GM21529 (cell line): Measurements from ENCODE around the gene LUC7L3.

Source experiments
- ATAC-seq: cut with Tn5 transposase; IDR thresholded peaks from one replicate; pipeline ENCODE4 v1.9.1; 2021; ENCODE audit not compliant: unreplicated experiment

LUC7L3 gene

DNA sequence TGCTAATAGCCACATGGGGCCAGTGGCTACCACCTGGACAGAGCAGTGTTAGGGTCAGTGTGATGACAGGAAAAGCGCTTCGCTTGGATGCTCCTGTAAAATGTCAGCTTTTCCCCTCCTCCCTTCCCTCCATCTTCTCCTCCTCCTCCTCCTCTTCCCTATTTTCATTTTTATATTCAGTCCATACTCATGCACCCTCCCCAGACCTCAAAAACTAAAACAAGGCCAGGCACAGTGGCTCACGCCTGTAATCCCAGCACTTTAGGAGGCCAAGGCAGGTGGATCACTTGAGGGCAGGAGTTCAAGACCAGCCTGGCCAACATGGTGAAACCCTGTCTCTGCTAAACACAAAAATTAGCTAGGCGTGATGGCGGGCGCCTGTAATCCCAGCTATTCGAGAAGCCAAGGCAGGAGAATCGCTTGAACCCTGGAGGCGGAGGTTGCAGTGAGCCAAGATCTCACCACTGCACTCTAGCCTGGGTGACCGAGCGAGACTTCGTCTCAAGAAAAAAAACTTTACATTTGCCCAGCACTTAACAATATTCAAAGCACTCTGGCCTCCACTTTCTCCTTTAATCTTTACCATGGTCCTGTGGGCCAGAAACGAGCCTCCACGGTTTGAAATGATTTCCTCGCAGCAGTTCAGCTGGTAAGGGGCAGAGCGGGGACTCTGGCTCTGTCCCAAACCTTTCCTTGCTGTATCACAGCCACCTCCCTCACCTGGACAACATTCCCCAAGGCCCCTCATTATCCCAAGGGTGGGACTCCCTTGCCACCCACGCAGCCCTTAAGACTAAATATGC is 33.5 kb upstream of the LUC7L3 start:
- no peak for ATAC-seq

DNA sequence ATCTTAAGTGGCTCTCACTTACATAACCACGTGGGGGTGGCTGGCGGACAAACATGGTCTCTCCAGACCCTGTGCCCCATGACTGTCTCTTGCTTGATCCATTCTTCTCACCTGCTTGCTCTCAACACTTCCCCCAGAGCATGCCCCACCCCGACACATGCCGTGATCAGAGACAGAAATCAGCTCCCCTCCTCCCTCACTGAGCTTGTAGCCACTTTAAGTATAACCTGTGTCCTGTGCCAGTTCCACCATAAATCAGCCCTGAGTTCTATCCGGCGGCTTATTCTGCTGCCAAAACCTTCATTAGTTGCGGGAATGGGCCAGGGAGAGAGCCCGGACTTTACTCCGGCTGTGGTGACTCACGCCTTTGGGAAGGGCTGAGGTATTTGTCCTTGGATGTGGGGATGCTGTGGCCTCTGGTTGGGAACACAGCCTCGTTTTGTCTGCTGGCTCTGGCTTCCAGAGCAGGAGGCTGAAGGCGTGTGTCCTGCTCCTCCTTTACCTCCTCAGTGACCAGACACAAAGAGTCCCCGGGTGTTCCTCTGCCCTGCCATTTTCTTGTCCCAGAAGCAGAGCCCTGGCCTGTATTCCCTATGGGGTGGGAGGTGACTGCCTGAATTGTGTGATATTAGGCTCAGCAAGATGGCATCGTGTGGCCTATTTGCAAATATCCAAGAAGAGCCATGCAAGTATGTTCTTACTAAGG is 32.8 kb upstream of the LUC7L3 start:
- ATAC-seq, result no peak

DNA sequence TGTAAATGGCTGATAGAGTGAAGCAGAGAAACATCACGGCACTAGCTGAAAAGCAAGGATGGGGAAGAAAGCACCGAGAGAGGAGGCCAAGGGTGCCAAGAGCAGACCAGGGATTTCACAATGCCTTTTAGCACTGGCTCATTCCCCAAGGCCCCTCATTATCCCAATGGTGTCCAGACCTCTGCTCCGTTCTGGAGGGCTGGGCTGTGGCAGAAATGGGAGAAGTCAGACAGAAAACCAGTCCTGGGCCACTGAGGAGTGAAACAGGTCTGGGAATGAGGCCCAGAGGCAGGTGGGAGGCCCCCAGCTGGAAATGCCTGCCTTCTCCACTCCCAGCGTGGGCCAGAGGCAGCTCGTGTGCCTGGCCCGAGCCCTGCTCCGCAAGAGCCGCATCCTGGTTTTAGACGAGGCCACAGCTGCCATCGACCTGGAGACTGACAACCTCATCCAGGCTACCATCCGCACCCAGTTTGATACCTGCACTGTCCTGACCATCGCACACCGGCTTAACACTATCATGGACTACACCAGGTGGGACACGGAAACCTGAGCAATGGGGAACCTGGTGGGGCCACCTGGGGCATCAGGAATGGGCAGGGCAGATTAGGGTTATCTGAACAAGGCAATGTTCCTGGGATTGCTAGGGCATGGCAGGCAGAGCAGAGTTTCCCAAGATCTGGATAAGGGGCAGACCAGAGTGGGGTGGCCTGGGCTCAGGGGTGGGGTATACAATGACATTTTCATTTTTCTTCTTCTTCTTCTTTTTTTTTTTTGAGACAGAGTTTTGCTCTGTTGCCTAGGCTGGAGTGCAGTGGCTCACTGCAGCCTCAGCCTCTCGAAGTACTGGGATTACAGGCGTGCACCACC is 32.0 kb upstream of the LUC7L3 start:
- ATAC-seq, result no peak

DNA sequence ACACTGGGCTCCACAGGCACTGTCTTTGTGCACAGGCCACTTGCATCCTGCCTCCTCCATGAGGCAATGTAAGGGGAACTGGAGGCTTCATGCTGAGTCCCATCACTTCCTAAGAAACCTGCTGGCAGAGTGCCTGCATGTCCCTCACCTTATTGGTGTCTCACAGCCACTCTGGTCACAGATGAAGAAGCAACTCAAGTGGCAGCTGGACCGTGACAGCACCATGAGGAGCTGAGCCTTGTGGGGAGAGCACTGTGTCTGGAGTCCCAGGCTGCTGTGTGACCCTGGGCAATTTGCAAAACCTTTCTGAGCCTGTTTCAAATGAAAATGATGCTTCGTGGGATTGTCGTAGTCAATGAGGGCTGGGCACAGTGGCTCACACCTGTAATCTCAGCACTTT is 31.2 kb upstream of the LUC7L3 start:
- no peak for ATAC-seq

DNA sequence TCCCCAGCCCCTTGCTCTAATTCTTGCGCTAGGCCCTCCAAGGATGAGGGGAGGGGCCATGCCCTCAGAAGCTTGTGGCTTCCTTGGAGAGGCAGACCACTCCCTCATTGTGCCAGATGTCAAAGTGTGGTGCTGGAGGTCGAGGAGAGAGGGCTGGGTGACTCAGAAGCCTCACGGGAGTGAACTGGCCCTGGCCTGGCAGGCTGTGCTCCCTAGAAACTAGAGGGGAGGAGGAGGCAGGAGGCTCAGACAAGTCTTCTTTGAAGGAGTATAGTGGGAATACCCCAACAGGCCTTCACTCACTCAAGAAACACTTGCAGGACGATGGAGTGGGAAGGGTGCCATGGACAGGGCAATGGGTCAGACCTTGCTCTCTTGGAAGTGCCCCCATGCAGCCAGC is 30.2 kb upstream of the LUC7L3 start:
- no peak for ATAC-seq

DNA sequence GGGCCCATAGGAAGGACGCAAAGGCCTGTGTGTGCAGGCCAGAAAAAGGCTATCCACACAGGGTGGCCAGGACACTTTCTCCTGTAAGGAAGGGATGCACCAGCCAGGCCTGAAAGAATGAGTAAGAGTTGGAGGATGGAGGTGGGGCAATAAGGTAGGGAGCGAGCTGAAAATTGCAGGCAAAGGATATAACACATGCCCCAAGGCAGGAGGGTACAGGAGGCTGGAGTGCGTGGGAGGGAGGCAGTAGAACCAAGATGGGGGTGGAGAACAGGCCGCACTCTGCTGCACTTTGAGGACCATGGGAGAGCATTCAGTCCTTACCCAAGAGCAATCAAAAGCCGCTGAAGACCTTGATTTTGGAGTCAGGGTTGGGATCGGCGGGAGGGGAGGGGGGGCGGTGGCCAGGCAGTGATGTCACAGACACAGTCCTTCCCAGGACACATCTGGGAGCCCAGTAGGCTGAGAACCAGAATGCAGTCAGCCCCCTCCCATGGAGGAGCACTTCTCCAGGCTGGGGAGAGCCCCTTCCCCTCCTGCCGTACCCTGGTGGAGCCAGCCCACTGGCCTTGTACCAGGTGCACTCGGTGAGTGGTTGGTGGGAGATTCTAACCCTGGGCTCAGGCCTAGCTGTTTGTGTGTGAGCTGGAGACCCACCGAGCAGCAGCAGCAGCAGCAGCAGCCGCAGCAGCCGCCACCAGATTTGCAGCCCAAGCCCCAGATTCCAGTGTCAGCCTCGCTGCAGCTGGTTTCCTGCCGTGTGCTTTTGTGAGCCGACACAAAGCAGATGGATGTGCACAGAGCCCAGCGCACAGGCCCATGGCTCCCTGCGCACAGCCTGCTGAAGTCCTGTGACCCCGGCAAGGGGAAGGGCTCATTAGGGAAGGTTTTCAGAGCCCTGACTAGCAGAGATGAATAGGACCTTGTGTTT is 29.2 kb upstream of the LUC7L3 start:
- no peak for ATAC-seq

DNA sequence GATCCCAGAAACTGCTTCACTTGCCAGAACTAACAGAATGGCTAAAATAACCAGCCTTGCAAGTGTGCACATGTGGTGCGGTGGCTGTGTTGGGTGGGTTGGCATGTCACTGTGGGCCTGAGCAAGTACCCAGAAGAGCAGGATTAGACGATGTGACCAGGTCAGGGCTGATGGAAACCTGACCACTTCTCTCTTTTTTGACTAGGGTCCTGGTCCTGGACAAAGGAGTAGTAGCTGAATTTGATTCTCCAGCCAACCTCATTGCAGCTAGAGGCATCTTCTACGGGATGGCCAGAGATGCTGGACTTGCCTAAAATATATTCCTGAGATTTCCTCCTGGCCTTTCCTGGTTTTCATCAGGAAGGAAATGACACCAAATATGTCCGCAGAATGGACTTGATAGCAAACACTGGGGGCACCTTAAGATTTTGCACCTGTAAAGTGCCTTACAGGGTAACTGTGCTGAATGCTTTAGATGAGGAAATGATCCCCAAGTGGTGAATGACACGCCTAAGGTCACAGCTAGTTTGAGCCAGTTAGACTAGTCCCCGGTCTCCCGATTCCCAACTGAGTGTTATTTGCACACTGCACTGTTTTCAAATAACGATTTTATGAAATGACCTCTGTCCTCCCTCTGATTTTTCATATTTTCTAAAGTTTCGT is 28.4 kb upstream of the LUC7L3 start:
- no peak for ATAC-seq

DNA sequence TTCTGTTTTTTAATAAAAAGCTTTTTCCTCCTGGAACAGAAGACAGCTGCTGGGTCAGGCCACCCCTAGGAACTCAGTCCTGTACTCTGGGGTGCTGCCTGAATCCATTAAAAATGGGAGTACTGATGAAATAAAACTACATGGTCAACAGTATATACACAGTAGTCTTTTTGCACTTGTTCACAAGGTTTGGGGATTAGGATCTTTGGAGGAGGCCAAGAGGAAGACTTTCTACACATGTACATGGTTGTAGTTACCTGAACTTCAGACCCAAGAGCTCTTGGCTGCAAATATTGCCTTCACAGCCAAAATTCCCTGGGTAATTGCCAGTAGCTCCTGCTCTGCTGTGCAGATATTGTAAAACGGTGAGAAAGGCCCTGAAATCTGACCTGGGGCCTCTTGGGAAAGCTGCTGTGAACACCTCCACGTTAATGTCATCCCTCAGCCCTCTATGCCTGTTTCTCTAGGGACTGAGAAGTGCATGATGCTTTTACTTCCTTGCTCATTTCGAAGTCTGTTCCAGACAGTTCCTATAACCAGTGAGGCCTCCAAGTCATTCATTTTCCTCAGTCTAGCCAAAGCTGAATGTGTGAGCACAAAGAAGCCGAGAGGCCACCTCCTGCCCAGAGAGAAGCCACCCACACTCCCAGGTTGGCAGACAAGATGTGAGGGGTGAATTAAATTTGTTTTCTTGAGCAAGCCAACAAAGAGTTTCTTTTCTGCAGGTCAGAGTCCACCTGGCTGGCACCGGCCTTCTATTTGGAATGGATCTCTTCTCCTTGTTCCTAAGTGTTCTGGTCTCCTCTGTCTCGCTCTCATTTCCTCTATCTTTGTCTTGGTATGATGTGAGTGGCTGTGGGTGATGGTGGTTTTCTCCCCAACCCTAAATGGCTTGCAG is 27.6 kb upstream of the LUC7L3 start:
- ATAC-seq, result no peak

DNA sequence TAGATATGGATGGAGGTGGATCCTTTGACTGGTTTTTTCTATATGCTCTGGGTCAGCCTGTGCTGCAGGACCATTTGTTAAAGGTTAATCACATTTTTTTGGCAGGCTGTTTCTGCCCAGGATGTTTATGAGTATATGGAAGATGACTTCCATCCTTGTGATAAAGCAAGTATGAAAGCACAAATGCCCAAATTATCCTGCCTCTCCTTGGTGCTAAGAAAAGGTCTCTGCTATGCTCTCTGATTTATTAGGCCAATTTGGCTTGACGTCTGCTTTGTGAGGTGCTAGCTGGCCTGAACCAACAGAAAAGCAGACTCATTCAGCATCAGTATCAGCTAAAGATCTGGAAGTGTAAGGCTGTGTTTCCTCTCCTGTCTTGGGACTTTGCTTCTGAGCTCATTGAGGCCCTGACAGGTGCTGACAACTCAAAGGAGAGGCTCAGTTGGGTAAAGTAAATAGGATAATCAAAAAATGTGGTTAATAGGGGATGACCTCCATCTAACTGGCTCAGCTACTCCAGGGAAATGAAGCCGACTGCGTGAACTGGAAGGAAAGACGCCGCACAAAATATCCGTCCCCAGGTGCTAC is 26.9 kb upstream of the LUC7L3 start:
- no peak for ATAC-seq

DNA sequence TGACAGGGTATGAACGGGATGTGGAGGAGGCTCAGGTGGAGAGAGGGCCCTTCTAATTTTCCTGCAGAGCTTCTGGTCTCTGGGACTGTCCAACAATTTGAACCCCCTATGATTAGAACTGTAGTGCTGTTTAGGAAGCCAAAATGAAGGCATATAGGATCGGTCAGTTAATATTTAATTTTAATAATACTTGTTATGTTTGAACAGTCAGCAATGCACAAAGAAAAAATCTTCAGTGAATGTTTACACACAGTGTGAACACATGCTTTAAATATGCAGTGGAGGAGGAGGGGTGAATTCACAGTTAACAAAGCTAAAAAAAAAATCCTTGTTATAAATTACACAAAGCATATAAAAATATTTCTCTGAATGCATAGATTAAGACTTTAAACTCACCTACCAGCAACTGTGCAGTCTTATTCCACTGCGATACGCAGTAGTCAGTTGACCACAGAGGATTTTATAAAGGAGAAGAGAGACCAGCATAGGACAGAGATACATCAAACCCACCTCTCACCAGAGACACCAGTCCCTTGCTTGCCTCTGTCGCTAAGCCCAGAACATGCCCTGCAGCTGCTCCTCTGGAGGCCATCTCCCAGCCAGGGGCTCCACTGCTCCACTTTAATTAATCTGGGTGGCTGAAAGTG is 26.2 kb upstream of the LUC7L3 start:
- ATAC-seq, result no peak

DNA sequence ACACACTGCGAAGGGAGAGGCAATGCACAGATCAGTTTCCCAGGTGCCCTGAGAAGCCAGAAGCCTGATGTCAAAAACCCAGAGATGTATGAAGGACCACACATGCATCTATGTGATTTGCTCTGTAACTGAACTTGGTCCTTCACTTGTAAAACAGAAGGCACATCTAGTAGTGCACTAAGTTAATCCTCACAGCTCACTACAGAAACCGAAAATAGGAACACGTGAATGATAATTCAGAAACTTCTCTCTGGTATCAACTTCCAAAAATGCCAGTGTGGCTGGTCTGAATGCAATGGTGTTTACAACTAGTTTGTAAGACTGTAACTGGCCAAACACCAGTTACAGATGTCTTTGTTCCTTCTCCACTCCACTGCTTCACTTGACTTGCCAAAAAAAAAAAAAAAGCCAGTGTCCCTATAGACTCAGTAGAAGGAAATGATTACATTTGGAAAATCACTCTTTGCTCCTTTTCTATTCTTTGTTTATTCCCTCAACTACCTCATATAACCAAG is 23.0 kb upstream of the LUC7L3 start:
- no peak for ATAC-seq

DNA sequence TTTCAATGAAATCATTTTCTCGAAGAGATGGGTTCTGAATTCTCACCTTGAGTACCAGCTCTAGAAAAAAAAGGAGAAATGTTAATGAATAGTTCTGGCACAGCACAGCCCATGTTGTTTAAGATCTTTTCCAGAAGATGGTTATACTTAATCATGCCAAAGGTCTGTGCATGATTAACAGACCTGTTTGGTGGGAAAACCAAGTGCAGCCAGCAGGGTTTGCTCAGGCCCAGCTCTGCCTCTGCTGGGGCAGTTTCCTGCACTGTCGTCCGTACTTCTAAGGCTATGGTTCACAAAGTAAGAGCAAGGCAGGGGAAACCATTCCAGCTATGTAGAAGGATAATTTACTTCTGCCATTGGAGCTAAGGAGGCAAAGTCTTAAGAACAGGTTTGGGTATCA is 22.3 kb upstream of the LUC7L3 start:
- no peak for ATAC-seq

DNA sequence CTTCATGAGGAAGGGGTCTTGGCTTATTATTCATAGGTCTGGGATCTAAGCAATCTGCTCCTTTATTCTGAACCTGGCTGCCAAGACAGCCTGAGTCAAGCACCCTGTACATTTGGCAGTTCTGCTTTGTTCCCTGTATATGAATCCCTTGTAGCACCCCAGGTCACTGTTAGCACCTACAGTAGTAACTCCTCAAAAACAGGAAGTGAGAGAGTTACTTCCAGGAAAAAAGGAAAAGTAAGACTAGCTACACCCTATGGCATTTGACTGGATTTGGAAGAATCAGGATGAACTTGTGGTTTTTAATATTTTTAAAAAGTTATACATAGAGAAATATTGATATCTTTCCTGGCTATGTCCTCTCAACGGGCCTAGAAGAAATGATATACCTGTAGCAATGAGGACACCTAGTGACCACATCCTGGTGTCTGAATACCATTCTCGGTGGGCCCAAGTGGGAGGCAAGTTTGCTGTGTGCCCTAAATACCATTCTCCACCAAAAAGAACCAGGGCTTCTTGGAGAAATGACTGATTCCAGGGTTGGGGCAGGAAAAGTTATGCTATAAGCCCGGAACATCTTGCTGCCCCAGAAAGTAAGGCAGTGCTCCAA is 21.6 kb upstream of the LUC7L3 start:
- ATAC-seq, result no peak

DNA sequence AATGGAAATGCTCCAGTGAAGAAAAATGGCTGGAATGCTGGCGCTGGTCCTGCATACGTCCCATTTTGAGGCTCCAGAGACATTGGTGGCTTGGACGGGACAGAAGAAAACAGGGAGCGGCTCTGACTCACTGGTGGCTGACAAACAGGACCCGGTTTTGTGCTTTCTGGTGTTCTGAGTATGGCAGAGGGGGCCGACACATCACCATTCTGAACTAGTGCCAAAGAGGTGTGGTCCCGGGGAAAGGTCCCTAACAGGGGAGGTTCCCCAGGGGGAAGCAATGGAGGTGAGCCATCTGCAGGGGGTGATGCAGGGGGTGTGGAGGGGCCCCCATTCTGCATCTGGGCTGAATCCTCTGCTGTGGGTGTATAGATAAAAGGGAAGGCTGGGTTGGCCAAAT is 20.0 kb upstream of the LUC7L3 start:
- no peak for ATAC-seq

DNA sequence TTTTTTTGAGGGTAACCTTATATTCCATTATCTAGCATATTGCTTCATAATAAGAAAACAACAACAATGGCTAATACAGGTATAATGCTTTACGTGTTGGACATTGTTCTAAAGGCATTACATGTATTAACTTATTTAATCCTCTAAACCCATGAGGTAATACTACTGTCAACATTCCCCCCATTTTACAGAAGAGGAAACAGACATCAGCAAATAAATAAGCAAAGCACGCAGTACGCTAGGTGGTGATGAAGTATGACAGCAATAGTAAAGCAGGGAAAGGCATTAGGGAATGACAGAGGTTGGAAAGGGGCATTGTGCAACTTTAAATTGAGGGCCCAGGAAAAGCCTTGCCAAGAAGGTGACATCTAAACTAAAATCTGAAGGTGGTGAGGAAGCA is 16.2 kb upstream of the LUC7L3 start:
- ATAC-seq, result no peak

DNA sequence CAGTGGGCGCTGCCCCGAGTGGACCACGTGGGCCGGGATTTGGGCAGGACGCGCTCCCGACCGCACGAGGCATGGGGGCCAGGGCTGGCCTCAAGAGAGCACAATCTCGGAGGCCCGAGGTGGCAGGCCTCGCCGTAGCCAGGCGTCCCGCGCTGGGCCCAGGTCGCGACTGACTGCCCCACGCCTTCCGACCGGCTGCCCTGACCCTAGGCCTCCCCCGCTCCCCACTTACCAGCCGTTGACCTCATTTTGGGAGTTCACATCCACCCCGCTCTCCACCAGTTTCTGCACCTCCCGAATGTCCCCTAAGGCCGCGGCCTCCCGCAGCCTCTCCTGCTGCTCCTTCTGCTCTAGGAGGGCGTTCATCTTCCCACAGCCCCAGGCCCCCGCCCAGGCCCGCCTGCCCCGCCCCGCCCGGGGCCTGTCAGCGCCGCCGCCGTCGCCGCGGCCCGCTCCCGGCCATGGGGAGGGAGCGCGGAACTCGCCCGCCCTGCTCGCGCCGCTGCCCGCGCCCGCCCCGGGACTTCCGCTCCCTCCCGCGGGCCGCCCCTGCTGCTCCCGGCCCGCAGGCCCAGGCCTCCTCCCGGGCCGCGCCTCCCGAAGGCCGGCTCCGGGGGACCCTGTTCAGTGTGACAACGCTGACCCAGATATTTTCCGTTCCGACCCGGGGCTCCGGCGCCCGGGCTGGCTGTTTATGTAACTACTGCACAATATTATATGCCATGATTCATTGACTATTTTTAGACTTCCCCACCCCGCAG is 11.9 kb upstream of the LUC7L3 start, which contains the start of gene ANKRD40:
ANKRD40 (minus strand) TSS at position 626 of the 761 bp plus-strand sequence; CDS start at position 366, 260 bp downstream.
- peak; percentile 81 for ATAC-seq
